PFSK-1 (cell line): Measurements from ENCODE around the gene MLST8.

Experiments
- FOXP2 ChIP-seq: optimal IDR thresholded peaks from 2 replicates; pipeline ENCODE3; 2011; ENCODE audit warnings: borderline replicate concordance, control low read depth, inconsistent platforms; ENCODE audit not compliant: insufficient read depth; ENCODE audit errors: extremely low read length, extremely low read depth
- POLR2AphosphoS5 ChIP-seq: IDR thresholded peaks from 2 replicates; pipeline ENCODE4 v1.6.1; 2012; ENCODE audit warnings: low read depth, mild to moderate bottlenecking, control low read depth, low read length, moderate library complexity
- REST ChIP-seq, 2 experiments: IDR thresholded peaks; 2 replicates each; pipeline versions ENCODE4 v1.6.1 to v1.8.0; 2011 to 2012; ENCODE audit warnings: low read depth in 2 of 2, low read length in 2 of 2, control low read depth in 1 of 2, inconsistent platforms in 1 of 2, mild to moderate bottlenecking in 1 of 2, moderate library complexity in 1 of 2; ENCODE audit not compliant: insufficient read depth in 1 of 2
- SIN3A ChIP-seq: IDR thresholded peaks from 2 replicates; pipeline ENCODE4 v1.6.1; 2012; ENCODE audit warnings: mild to moderate bottlenecking, low read length, moderate library complexity, borderline replicate concordance; ENCODE audit not compliant: insufficient read depth
- TAF1 ChIP-seq: IDR thresholded peaks from 2 replicates; pipeline ENCODE4 v1.6.1; 2012; ENCODE audit warnings: low read length, control low read depth, borderline replicate concordance; ENCODE audit not compliant: insufficient read depth

MLST8 gene

GRCh38 chr16:2252806-2253148, 47.5 kb downstream of the MLST8 start:
- TF ChIP-seq TAF1 (no peak), FOXP2 (no peak), REST (IDR thresholded peaks at IDR 0.05; ENCODE audit: insufficient read depth in 1 of 2, low read depth in 2 of 2, low read length in 2 of 2) (no peak), SIN3A (no peak), POLR2AphosphoS5 (no peak)

GRCh38 chr16:2253293-2253692, 48.0 kb downstream of the MLST8 start:
- TF ChIP-seq TAF1 (no peak), FOXP2 (no peak)

GRCh38 chr16:2256531-2257140, 51.4 kb downstream of the MLST8 start:
- TF ChIP-seq POLR2AphosphoS5 = no peak
- TF ChIP-seq REST (IDR thresholded peaks at IDR 0.05; ENCODE audit: insufficient read depth in 1 of 2, low read depth in 2 of 2, low read length in 2 of 2) = no peak
- no peak for TF ChIP-seq TAF1
- no peak for TF ChIP-seq FOXP2
- no peak for TF ChIP-seq SIN3A

GRCh38 chr16:2257726-2258125, 52.5 kb downstream of the MLST8 start:
- no peak for TF ChIP-seq REST (IDR thresholded peaks at IDR 0.05; ENCODE audit: insufficient read depth in 1 of 2, low read depth in 2 of 2, low read length in 2 of 2)
- no peak for TF ChIP-seq TAF1
- TF ChIP-seq FOXP2 = no peak
- no peak for TF ChIP-seq POLR2AphosphoS5
